HG03095 (cell line): ENCODE measurements around the gene ITM2B.

Experiments used
- ATAC-seq: cut with Tn5 transposase; IDR thresholded peaks from one replicate; pipeline ENCODE4 v1.9.1; 2021; ENCODE audit warnings: moderate library complexity; ENCODE audit not compliant: unreplicated experiment

Gene ITM2B

DNA sequence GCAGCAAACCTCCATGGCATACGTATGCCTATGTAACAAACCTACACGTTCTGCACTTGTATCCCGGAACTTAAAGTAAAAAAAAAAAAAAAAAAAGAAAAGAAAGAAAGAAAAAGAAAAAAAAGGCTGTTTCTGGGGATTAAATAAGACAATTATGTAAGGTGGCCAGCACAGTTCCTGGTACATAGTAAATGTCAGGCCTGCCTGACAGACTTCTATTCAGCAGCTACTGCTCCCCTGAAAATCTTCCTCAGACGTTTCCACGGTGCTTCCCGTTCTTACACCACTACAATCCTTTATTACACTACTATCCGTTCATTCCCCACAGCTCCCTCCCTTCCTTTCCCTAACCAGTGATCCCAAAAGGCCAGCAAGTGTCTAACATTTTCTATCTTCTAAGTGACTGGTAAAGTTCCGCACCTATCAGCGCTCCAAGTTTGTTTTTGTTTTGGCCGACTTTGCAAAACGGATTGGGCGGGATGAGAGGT lies 69.9 kb downstream of the ITM2B start:
- peak; percentile 1 for ATAC-seq

DNA sequence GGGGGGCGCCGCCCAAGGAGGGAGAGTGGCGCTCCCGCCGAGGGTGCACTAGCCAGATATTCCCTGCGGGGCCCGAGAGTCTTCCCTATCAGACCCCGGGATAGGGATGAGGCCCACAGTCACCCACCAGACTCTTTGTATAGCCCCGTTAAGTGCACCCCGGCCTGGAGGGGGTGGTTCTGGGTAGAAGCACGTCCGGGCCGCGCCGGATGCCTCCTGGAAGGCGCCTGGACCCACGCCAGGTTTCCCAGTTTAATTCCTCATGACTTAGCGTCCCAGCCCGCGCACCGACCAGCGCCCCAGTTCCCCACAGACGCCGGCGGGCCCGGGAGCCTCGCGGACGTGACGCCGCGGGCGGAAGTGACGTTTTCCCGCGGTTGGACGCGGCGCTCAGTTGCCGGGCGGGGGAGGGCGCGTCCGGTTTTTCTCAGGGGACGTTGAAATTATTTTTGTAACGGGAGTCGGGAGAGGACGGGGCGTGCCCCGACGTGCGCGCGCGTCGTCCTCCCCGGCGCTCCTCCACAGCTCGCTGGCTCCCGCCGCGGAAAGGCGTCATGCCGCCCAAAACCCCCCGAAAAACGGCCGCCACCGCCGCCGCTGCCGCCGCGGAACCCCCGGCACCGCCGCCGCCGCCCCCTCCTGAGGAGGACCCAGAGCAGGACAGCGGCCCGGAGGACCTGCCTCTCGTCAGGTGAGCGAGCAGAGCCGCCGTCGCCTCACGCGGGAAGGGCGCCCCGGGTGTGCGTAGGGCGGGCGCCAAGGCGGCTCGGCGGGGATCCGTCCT lies 70.5 kb downstream of the ITM2B start, which contains the start of gene RB1:
TSS of gene RB1 (plus strand) at position 393 of the 784 bp plus-strand sequence. CDS start at position 555, 162 bp downstream.
- ATAC-seq: peak; percentile 61

DNA sequence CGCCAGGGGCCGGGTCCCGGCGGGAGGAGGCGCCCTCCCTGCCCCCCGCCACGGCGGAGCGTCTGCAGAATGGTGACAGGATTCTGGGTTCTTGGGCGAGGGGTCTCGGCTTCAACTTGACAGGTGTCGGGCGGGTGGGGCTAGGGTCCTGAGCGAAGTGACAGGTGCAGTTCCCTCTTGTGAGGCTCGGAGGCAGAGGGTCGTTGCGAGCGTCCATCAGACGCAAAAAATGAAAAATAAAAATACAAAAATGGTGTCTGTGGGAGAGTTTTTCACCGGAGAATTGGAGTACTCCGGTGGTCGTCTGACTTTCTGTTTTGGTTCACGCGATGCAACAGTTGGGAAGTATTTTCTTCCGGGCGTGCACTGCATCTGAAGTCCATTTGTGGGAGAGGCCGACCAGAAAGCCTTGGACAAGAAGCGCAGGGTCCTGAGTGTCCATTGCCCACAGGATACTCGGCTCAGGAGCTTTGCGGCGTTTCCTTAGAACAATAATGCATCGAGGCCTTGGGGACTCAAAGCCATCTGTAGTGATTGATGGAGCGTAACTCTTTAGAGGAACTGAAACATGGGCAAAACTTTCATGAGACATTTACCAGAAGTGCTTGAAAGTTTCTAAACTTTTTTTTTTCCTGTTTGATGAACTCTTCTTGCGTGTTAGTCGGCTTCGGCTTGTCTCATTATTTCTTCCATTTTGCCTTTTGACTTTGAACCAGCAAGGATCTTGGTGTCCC lies 71.3 kb downstream of the ITM2B start:
- peak; percentile 72 for ATAC-seq

DNA sequence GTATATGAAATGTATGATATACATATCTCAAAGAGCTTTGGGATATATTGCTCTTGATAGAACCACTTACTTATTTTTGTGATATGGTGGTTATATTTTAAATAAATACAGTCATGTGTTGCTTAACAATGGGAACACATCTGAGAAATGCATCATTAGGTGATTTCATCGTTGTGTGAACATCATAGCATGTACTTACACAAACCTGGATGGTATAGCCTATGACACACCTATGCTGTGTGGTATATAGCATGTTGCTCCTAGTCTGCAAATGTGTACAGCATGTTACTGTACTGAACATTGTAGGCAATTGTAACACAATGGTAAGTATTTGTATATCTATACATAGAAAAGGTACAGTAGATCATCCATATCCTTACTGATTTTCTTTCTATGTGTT lies 78.2 kb downstream of the ITM2B start:
- ATAC-seq: no peak

DNA sequence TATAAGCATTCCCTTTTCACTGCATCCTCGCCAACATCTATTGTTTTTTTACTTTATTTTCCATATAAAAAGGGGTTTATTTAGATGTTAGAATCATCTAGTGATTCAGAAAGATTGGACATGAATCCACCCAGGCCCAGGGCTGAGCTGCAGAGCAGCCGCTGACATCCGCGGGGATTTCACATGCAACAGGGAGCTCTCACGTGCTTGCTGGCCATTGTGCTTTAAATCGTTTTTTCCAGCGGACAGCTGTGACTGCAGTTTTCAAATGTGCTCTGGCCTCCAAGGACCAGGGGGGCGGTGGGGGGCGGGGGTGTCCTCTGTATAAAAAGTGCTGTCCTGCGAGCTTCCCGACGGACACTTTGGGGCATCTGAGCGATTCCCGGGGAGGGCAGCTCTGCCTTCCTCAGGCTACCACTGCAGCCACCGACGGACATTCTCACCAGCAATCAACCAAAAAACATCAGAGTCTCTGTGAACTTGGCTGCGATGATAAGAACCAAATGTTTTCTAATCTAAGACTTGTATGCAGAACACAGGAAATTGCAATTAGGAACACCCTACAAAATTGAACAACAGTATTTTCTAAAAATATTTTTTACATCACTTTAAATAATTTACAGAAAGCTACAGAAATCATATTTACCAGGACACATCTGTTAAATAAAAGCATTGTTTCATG lies 83.1 kb downstream of the ITM2B start:
- no peak for ATAC-seq

DNA sequence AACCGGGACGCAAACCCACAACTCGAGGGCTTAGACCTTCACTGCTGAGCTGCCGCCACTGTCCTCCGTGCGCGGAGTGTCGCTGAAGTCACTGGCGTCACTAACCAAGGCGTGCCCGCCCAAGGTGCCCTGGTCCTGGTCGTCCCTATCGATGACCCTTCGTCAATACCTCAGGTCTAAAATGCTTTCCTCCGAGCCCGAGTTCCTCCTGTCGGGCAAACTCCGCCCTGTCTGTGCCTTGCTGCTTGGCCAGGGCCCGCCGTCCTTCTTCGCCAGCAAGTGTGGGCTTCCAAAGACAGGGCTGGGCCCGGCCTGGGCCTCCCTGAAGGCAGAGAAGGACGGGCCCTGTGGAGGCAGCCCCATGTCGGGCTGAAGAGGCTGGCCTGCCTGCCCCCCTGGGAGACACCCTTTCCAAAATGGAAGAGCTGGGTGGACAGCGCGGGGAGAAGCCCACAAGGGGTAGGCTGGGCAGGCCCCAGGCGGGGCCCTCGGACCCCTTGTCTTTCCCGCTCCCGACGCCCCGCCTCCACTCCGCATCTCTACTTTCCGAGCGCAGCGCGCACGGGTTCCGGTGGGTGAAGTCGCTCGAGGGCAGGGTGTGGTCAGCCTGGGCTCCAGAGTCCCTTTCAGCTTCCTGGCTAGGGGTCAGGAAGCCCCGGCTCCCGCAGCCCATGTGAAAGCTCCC lies 84.0 kb downstream of the ITM2B start:
- no peak for ATAC-seq

DNA sequence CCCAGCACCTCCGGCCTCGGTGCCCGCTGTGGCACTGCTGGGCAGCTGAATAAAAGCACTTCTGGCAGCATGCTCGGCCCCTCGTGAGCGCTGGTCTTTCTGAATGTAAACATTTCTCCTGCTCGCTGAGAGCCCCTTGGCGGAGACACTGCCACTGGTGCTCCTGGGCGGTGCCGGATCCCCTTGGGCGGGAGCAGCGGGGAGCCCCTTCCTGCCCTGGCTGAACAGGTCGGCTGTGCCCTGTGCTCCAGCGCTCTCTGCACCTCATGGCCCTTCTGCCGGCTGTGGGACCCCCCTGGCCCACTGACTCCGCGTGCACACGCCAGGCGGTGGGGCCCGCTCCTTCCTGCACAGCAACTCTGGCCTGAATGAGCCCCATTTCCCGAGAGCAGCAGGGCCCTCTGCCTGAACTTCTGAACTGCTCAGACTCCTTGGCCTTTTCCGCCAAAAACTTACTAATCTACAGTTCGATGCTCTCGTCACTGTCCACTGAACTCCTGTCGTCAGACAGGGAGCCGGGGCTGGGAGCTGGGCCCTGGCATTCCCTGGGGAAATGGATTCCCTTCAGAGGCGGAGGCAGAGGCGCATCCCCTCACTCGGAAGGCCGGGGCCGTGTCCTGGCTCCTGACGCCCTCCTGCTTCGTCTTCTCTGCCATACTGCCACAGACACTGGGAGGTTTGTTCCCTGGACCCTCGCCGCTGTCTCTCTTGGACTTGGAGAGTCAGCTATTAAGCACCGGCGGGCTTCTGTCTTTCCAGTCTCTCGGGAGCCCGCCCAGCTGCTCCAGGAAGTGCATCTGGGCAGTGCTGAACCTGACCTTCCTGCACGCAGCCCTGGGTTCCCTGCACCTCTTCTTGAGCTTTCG lies 84.7 kb downstream of the ITM2B start:
- ATAC-seq: no peak

DNA sequence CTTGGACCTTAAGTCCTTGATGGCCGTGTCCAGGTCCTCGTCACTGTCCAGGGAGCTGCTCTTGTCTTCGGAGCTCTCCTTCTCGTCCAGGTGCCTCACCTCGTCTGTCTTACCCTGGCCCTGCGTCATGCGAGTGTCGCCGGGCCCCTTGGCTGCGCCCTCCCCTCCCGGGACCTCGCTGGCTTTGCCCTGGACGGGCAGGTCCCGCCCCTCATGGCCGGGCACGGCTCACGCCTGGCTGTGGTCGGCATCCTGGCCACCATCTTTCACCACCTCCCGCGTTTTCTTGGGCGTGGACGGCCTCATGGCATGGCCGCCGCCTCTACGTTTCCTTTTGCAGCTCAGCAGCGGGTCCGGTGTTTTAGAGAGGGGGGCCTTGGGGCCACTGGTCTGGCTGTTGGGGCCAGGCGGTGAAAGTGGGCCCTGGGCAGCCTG lies 85.4 kb downstream of the ITM2B start:
- ATAC-seq: no peak

DNA sequence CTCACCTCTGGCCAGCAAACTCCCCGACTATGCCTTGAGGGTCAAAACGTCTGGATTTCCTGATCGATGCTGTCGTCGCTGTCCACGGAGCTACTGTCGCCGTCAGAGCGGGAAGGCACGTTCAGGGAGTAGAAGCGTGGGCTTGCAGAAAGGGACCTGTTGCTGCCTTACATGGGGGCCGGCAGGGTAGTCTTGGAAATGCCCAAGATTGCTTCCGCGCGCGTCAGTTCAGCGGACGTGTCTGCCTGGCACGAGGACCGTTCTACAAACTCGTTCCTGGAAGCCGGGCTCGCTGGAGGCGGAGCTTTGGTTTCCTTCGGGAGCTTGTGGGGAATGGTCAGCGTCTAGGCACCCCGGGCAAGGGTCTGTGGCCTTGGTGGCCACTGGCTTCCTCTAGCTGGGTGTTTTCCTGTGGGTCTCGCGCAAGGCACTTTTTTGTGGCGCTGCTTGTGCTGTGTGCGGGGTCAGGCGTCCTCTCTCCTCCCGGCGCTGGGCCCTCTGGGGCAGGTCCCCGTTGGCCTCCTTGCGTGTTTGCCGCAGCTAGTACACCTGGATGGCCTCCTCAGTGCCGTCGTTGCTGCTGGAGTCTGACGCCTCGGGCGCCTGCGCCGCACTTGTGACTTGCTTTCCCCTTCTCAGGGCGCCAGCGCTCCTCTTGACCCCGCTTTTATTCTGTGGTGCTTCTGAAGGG lies 86.0 kb downstream of the ITM2B start:
- no peak for ATAC-seq
